Astrocyte (in vitro differentiated cells and primary cell): ENCODE results near the gene MGAT3. TPM values are rescaled to one million over a fixed set of nuclear protein-coding genes. Genes with fewer than 3 reads are reported as not detected.

Source experiments
- DNase-seq: peaks from one replicate; pipeline ENCODE4 v3.0.0-alpha.2; 2010; ENCODE audit warnings: low read depth
- FAIRE-seq: peaks from 2 replicates; lab custom pipeline; 2011; peaks lifted over from hg19 to GRCh38; lab: Jason Lieb, UNC
- H2AFZ ChIP-seq: 2 replicates; pipeline ENCODE4 v1.6.0; 2012; ENCODE audit warnings: low read depth, low read length, inconsistent platforms
- H3K27ac ChIP-seq: 2 replicates; pipeline ENCODE4 v1.5.1; 2011; ENCODE audit warnings: low read depth, low read length, inconsistent platforms
- H3K27me3 ChIP-seq: 2 replicates; pipeline ENCODE4 v1.6.0; 2011; ENCODE audit warnings: low read length, inconsistent platforms; ENCODE audit not compliant: insufficient read depth
- H3K36me3 ChIP-seq: 2 replicates; pipeline ENCODE4 v1.5.1; 2011; ENCODE audit warnings: low read length, inconsistent platforms; ENCODE audit not compliant: insufficient read depth
- H3K4me1 ChIP-seq: 2 replicates; pipeline ENCODE4 v1.5.1; 2011; ENCODE audit warnings: low read length, inconsistent platforms; ENCODE audit not compliant: insufficient read depth
- H3K4me2 ChIP-seq: 2 replicates; pipeline ENCODE4 v1.6.0; 2012; ENCODE audit warnings: low read length, inconsistent platforms
- H3K4me3 ChIP-seq: 2 replicates; pipeline ENCODE4 v1.5.1; 2011; ENCODE audit warnings: low read depth, mild to moderate bottlenecking, low read length, inconsistent platforms; ENCODE audit not compliant: insufficient read depth
- H3K79me2 ChIP-seq: 2 replicates; pipeline ENCODE4 v1.6.0; 2012; ENCODE audit warnings: mild to moderate bottlenecking, low read length, inconsistent platforms; ENCODE audit not compliant: insufficient read depth
- H3K9ac ChIP-seq: 2 replicates; pipeline ENCODE4 v1.6.0; 2012; ENCODE audit warnings: mild to moderate bottlenecking, low read length, inconsistent platforms
- H3K9me3 ChIP-seq: 2 replicates; pipeline ENCODE4 v1.5.1; 2012; ENCODE audit warnings: low read depth, mild to moderate bottlenecking, low read length, inconsistent platforms; ENCODE audit not compliant: insufficient read depth
- H4K20me1 ChIP-seq: 2 replicates; pipeline ENCODE4 v1.6.0; 2012; ENCODE audit warnings: low read length, inconsistent platforms; ENCODE audit not compliant: insufficient read depth
- H3K27ac Mint-ChIP-seq: one replicate; pipeline ENCODE4 v1.8.0; 2021; ENCODE audit warnings: mild to moderate bottlenecking, mixed read lengths; ENCODE audit not compliant: unreplicated experiment
- H3K27me3 Mint-ChIP-seq: one replicate; pipeline ENCODE4 v1.8.0; 2021; ENCODE audit warnings: low read depth, mixed read lengths; ENCODE audit not compliant: unreplicated experiment
- H3K36me3 Mint-ChIP-seq: one replicate; pipeline ENCODE4 v1.8.0; 2021; ENCODE audit warnings: low read depth, mixed read lengths; ENCODE audit not compliant: unreplicated experiment
- H3K4me1 Mint-ChIP-seq: one replicate; pipeline ENCODE4 v1.8.0; 2021; ENCODE audit warnings: low read depth, mixed read lengths; ENCODE audit not compliant: unreplicated experiment
- H3K4me3 Mint-ChIP-seq: one replicate; pipeline ENCODE4 v1.8.0; 2021; ENCODE audit warnings: mild to moderate bottlenecking, moderate library complexity, mixed read lengths; ENCODE audit not compliant: unreplicated experiment
- H3K9me3 Mint-ChIP-seq: one replicate; pipeline ENCODE4 v1.8.0; 2021; ENCODE audit warnings: mild to moderate bottlenecking, mixed read lengths; ENCODE audit not compliant: unreplicated experiment
- EZH2 ChIP-seq: IDR thresholded peaks from 2 replicates; pipeline ENCODE4 v1.6.1; 2012; ENCODE audit warnings: mild to moderate bottlenecking, low read length, inconsistent platforms; ENCODE audit not compliant: insufficient read depth
- total RNA-seq: library from RNA; stranded (reverse); gene quantifications from 2 replicates; pipeline ENCODE4 v1.2.1, GENCODE V29; 2021
- TF ChIP-seq, protein P1 (sequence below): IDR thresholded peaks from 2 replicates; pipeline ENCODE4 v1.5.1; 2011; ENCODE audit warnings: low read depth, mild to moderate bottlenecking, inconsistent platforms, low read length, moderate library complexity; ENCODE audit not compliant: insufficient read depth

MGAT3 gene
- total RNA-seq, 1 donor from 2014 or later: 7.9 TPM

DNA sequence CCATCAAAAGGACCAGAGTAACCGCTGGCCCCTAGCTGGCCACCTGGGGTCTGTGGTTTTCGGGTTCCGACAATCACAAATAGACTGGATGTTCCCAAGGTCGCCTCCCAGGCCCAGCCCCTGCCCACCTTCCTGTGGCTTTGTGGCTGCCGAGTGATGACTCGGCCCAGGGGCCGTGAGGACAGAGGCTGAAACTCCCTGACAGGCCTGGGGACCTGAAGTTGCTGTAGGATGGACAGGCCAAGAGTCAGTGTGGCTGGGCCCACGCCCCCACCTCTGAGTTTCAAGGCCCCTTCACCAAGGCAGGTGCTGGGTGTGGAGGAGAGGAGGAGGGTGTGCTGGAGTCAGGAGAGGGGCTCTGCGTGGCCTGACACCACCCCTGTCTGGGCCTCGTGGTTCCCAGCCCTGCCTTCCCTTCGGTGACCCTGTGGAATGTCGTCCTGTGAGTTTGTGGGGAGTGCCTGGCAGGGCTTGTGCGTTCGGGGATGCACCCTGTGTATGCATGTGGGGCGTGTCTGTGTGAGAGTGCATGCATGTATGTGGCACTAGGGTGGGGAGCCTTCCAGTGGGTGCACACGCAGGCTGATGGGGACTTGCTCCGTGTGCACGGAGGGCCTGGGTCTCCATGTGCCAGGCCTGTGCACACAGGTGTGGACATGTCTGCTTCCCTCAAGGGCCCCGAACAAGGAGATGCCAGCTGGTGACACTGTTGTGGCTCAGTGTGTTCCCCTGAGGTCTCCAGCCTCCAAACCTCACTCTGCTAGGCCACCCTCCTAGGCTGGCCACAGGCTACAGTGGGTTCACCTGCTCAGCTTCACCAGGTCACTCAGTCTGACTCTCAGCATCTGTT, 8.4 kb upstream of the MGAT3 start:
- FAIRE-seq: no peak

DNA sequence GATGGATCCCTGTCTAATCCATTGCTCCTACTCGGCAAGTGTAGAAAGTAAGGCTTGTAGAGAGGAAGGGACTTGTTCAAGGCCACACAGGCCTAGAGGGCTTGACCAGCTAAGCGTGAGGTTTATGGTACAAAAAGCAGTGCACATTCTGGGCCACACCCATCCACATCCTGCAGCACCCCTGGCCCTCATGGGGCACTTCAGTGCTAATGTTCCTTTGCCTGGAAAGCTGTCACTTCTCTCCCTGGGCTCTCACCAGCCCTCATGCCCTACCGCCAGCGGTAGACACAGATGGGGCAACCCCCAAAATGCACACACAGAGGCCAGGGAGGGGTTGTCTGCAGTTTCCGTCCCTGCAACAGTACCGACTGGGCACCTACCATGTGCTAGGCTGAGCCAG, 7.1 kb upstream of the MGAT3 start:
- DNase-seq (no peak), FAIRE-seq (no peak)
- Histone ChIP-seq H3K79me2 (no peaks in the 10 kb centered on the region), H3K4me2 (no peak overlapping the region), H3K27ac (no peak overlapping the region), H4K20me1 (no peaks in the 10 kb centered on the region), H3K9ac (no peak overlapping the region), H3K4me3 (no peak overlapping the region), H3K9me3 (no peaks in the 10 kb centered on the region), H2AFZ (no peak overlapping the region), H3K27me3 (no peaks in the 10 kb centered on the region), H3K4me1 (peaks cover 4% of the 10 kb centered on the region), H3K36me3 (no peaks in the 10 kb centered on the region)
- TF ChIP-seq EZH2: no peak
- TF ChIP-seq, protein P1, sequence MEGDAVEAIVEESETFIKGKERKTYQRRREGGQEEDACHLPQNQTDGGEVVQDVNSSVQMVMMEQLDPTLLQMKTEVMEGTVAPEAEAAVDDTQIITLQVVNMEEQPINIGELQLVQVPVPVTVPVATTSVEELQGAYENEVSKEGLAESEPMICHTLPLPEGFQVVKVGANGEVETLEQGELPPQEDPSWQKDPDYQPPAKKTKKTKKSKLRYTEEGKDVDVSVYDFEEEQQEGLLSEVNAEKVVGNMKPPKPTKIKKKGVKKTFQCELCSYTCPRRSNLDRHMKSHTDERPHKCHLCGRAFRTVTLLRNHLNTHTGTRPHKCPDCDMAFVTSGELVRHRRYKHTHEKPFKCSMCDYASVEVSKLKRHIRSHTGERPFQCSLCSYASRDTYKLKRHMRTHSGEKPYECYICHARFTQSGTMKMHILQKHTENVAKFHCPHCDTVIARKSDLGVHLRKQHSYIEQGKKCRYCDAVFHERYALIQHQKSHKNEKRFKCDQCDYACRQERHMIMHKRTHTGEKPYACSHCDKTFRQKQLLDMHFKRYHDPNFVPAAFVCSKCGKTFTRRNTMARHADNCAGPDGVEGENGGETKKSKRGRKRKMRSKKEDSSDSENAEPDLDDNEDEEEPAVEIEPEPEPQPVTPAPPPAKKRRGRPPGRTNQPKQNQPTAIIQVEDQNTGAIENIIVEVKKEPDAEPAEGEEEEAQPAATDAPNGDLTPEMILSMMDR: no peak
- peaks cover 9% of the 10 kb centered on the region for H3K4me1 Mint-ChIP-seq
- H3K9me3 Mint-ChIP-seq: no peaks in the 10 kb centered on the region
- H3K36me3 Mint-ChIP-seq: peaks cover 1% of the 10 kb centered on the region
- no peak overlapping the region for H3K27ac Mint-ChIP-seq
- peaks cover 14% of the 10 kb centered on the region for H3K27me3 Mint-ChIP-seq
- no peak overlapping the region for H3K4me3 Mint-ChIP-seq

More for the DNA sequence above, 8.4 kb upstream of the MGAT3 start:
- H3K9me3 Mint-ChIP-seq: no peaks in the 10 kb centered on the region
- Histone ChIP-seq H3K36me3 (no peaks in the 10 kb centered on the region), H3K27me3 (no peaks in the 10 kb centered on the region), H3K9me3 (no peaks in the 10 kb centered on the region), H3K79me2 (no peaks in the 10 kb centered on the region), H2AFZ (no peak overlapping the region), H3K4me3 (no peak overlapping the region), H3K4me1 (no peaks in the 10 kb centered on the region), H4K20me1 (no peaks in the 10 kb centered on the region), H3K9ac (no peak overlapping the region), H3K4me2 (no peak overlapping the region), H3K27ac (no peak overlapping the region)
- no peak overlapping the region for H3K4me3 Mint-ChIP-seq
- peaks cover 9% of the 10 kb centered on the region for H3K27me3 Mint-ChIP-seq
- peaks cover 5% of the 10 kb centered on the region for H3K4me1 Mint-ChIP-seq
- peaks cover 1% of the 10 kb centered on the region for H3K36me3 Mint-ChIP-seq
- H3K27ac Mint-ChIP-seq: no peak overlapping the region
- DNase-seq: no peak
- TF ChIP-seq EZH2: no peak
- TF ChIP-seq, protein P1: no peak
